DMS153 treated with DMSO at 0.1 percent for 48 hours (cell line): ENCODE measurements around the gene CFAP91.
"Not testable (repeated sequence)": the region's sequence is repeated elsewhere in the genome, so short reads cannot be mapped to it uniquely, and the experiment has no call there.

Source experiments
- DNase-seq: peaks from one replicate; lab custom pipeline; 2025; ENCODE audit not compliant: unreplicated experiment; lab: John Stamatoyannopoulos, UW

The CFAP91 gene

DNA sequence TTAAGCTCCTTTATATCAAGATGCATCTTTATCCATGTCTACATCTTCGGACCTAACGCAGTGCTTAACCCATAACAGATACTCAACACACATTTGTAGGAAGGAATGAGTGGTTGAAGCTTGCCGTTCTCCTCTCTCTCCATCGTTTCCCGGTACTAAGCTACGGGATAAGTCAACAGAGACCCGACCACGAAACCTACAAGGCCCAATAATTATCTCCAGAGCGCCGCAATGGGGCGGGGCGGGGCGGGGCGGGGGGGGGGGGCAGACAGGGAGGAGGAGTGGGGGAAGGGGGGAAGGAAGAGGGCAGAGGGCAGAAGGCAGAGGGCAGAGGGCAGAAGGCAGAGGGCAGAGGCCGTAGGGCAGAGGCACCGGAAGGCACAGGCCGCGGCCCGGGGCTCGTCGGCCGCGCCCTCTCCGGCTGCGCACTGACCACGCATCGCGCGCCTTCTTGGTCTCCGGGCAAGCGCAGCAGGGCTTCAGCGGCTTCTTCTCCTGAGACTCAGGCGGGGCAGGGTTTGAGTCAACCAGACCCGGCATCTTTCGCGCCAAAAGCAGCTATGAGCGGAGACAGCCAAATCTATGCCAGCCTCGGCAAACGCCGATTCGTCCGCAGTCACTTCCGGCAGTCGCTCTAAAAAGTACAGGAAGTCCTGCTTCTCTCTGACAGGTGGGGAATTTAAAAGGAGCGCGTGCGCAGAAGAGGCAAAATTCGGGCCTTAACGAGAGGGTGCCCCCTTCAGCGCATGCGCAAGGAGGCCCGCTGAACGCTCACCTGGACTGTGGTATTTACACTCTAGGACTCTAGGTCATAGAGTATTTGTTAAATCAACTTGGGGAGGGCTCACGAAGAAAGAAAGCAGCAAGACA, 25.8 kb upstream of the CFAP91 start, which contains the start of gene COX17:
COX17 (minus strand) TSS at position 636 of the 870 bp plus-strand sequence; CDS start at position 540, 96 bp downstream.
- DNase-seq, result peak; percentile 93

DNA sequence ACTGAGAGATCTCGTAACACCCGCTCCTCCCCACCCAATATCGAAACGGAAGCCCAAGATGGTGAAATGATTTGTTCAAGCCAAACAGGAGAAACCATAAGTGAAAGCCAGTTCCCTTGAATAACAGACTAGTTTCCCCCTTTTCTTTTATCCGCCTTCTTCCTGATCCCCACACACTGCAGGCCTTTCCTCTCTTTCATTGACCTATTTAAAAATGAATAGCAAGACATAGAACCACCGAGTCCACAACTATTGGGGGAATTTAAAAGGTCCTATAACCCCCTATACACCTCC, 25.2 kb upstream of the CFAP91 start:
- DNase-seq, result no peak

DNA sequence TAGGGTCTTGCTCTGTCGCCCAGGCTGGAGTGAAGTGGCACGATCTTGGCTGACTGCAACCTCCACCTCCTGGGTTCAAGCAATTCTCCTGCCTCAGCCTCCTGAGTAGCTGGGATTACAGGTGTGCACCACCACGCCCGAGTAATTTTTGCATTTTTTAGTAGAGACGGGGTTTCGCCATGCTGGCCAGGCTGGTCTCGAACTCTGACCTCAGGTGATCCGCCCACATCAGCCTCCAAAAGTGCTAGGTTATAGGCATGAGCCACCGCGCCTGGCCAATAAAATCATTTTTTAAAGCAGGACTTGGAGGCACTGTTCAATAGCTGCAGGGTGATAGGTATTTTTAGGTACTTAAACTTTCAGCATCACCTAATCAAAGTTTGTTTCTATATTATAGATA, 24.6 kb upstream of the CFAP91 start:
- DNase-seq, result not testable (repeated sequence)

DNA sequence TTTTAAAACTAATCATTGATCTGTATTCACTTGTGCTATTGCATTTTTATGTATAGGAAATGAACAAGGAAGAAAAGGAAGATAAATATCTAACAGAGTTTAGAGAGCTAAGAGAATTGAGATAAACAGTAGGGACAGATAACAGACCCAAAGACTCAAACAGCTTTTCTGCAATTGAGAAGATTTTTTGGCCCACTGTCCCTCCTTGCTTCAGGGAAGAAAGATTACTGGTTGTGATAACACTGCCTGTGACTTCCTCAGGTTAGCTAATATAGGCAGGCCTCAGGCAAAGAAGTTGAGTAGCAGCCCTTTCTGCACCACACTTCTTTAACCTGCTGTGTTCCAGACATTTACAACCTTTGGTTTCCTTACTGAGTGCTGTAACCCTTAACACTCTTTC, 22.9 kb upstream of the CFAP91 start:
- DNase-seq, result no peak

DNA sequence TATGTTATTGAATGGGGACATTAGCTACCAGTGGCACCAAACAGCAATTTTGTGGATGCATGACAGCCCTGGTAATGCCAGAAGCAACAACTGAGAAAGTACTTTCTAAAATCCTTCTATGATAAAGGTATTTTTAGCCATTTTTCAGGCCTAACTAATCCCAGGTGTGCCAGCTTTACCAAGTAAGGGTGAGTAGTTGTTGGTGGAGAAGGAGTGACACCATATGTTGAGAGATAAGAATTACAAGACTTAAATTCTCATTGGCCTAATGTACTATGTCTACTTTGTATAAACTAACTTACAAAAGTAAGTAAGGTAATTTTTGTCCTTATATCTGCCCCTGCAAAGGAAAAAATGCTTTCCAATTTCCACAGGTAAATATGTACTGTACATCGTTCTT, 21.5 kb upstream of the CFAP91 start:
- peak; percentile 23 for DNase-seq

DNA sequence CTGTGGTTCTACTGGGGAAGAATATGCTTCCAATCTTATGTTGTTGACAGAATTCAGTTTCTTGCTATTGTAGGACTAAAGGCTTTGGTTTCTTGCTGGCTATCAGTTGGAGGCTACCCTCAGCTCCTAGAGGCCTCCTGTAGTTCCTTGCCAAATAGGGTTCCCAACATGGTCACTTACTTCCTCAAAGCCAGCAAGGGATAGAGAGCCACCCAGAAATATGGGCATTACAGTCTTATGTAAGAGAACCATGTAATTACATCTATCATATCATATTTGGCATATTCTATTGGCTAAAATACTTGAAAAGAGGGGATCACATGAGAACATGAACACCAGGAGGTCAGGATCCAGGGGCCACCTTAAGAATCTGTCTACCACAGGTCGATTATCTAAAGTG, 19.4 kb upstream of the CFAP91 start:
- no peak for DNase-seq

DNA sequence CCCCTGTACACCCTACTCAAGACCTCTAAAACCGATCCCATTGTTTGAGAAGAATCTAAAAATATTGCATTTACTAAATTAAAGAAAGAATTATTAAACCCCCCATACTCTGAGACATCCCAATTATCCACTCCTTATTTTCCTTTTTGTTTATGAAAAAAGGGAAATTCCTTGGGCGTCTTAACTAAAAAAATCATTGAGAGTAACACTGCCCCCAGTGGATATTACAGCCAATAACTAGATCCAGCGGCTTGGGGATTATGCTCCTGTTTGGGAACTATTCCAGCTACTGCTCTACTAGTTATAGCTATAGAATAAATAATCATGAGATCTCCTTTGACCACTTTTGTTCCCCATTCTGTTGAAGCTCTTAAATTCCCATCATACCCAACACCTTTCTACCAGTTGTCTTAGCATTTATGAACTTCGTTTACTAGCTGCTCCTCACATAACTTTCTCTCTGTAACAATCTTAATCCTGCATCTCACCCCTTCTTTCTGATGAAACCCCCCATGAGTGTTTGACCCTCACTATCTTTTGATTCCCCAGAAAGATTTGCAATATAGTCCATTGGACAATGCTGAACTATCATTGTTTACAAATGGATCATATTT, 12.7 kb upstream of the CFAP91 start:
- DNase-seq, result no peak

DNA sequence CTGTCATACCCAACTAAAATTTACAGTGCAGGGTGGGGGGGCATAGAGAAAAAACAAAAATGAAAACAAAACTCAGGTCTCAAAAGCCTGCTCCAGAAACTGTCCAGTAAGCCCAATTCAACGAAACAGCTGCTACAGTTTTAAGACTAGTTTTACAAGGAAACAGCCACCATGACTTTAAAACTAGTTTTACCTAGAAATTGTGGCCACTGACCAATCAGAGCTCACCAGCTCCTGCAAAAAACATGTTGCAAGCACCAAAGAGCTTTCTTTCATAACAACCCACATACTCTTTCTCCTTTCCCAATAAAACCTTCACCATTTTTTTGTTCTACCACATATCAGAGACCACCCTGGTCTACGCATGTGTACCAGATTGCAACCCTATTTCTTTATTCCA, 7.3 kb upstream of the CFAP91 start:
- DNase-seq, result no peak

DNA sequence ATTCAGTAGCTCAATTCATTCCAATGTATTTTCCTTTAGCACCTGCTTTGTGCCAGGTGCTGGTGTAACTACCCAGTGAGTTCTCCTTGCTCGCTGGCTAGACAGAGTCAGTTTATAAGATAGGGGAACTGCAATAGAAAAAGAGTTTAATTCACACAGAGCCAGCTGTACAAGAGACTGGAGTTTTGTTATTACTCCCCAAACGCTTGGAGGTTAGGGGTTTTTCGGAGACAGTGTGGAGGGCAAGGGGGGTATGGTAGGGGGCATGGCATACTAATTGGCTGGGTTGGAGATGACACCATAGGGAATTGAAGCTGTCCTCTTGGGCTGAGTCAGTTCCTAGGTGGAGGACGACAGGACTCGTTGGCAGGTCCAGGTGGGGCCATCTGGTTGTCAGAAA, 5.4 kb upstream of the CFAP91 start:
- no peak for DNase-seq

DNA sequence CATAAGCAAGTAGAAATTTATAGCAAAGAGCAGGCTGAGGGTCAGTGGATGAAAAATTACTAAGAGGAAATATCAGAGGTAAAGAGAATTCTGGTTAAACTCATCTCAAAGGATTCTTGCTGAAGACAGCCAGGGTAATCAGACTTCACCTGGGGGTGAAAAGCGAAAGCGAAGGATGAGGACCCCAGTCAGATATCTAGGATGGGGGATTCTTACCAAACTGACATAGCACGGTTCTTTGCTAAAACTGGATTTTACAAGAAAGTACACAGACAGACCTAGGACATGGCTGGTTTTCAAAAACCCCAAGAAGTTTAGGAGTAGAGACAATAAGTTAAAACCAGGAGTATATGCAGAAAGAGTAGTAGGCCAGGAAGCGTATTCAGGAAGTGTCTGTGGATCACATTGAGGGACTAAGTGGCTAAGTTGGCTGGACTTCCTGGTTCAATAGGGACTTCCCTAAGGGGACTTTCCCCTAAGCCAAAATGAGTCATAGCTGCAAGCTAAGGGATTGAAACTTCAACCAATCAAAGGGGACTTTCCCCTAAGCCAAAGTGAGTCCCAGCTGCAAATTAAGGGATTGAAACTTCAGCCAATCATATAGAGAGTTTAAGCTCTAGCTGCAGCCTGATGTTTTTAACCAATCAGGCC, 2.4 kb upstream of the CFAP91 start:
- no peak for DNase-seq

DNA sequence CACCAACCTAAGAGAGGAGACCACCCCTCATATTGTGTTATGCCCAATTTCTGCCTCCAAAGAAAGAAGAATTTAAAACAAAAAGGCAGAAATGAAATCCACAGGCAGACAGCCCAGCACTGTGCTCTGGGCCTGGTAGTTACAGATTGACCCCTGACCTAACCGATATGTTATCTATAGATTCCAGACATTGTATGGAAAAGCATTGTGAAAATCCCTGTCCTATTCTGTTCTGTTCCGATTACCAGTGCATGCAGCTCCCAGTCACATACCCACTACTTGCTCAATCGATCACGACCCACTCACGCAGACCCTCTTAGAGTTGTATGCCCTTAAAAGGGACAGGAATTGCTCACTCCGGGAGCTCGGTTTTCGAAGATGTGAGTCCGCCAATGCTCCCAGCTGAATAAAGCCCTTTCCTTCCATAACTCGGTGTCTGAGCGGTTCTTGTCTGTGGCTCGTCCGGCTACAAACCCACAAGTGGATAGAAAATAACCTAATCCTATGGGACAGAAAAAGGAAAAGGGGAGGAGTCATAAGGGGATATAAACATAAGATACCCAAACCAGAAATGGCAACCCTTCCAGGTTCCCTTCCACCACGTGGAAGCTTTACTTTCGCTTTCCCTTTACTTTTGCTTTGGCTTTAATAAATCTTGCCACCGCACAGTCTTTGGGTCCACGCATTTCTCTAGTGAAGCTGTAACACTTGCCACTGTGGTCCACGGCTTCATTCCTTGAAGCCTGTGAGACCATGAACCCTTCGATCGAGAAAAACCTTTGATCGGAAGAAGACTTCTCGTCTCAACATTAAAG, 1.7 kb upstream of the CFAP91 start:
- no peak for DNase-seq

DNA sequence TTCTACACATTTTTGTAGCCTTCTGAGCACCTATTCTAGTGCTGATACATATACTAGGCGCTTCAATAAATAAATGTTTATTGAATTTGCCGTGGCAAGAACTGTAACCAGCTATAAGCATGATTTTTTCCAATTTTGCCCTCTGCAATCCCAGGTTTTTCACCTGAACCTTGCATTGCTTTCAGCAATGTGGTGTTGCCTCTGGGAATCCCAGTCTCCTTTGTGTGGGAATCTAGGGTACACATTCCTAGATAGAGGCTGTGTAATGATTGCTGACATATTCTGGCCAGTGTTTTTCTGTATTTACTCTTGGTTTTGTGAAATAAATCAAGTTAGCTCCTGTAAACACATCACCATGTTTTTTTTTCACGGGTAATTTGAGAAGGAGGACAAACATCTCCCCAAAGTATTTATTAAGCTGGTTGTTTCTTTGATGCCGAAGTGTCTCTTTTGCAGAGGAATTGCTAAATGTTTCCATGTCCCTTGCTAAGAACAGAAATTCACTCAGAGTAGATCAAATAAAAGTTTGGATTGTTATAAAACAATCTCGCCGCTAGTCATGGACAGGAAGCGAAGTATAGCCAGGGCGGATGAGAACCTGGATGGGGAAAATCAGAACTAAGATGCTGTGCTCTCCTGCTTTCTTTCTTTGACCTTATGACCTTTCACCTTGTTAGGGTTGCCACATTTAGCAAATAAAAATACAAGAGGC, 1.2 kb downstream of the CFAP91 start:
- no peak for DNase-seq

DNA sequence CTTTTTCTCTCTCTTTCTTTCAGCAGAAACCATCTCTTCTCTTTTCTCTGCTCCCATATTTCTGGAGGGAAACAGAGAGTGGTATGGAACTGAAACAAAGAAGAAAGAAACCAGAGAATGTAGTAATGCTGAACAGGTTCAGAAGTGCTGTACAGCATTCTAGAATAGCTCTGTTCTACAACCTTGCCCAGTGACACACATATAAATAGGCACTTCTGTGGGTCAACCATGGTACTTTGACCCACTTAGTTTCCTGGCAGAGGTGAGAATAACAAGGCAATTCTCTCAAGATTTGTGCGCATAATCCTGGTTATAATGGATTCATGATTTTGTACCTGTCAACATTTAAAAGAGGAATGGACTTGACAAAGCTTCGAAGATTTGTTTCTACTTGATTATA, 12.3 kb downstream of the CFAP91 start:
- DNase-seq, result no peak

DNA sequence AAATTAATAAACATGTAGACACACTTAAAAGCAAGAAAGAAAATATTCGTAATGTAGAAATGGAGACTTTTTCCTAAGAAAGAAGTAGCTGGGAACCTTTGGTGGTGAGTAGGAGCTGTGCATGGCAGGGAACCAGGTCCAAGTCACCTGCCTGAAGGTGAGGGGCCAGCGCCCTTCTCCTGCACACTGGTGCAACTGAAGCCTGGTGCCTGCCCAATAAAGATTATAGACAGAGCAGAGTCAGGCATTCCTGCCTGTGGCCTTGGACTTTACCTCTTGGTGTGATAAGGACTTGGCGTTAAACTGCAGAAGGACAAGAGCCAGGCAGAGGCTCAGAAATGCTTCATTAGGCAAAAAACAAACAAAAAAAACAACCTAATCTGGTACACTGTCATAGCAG, 14.2 kb downstream of the CFAP91 start:
- DNase-seq, result no peak

DNA sequence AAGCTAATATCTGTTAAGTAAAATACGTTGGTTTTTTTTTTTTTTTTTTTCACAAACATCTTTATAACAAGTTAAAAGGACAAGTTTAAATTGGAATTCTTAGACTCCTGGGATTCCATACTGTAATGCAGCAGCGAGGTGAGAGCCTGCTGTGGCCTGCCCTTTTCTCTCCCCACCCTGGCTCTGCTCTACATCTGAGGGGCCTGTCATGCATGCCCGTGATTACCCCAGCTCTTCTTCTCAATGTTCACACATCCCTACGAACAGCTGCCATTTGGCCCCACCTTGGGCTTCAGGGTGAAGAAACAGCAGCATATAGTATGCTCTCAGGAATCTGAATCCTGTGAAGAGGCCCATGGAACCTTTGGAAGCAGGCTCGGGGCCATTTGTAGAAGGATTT, 14.7 kb downstream of the CFAP91 start:
- no peak for DNase-seq

DNA sequence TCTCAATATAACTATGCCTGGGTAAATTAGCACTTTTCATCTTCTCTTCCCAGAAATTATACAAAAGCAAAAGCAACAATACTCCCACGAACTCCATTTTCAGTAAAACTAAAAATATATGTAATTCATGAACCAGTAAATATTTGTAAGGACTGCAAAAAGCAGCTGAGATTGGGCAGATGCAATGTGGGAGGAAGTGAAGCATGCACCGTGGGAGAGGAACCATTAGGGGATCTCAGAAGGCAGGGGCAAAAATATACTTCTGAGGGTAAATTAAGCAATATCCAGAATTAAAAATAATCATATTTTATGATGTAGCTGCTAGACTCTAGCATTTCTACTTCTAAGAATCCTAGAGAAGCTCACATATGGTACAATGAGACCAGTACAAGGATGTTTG, 20.2 kb downstream of the CFAP91 start:
- DNase-seq, result no peak

DNA sequence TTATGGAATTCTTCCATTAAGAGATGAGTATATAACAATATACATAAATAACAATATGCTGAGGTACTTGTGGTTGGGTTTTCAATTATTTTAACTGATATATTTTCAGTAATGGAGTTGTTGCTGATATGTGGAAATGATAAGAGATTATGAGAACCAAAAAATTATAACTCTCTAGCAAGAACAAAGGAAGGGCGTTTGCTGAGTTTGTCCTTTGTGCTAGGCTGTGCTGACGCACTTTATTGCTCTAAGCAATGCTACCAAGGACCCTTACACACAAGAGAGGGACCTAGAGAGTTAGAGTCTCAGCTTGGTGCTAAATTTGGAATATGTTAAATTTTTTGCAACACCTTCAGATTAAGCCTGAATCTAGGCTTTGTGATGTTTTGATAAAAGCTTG, 24.1 kb downstream of the CFAP91 start:
- DNase-seq, result no peak

DNA sequence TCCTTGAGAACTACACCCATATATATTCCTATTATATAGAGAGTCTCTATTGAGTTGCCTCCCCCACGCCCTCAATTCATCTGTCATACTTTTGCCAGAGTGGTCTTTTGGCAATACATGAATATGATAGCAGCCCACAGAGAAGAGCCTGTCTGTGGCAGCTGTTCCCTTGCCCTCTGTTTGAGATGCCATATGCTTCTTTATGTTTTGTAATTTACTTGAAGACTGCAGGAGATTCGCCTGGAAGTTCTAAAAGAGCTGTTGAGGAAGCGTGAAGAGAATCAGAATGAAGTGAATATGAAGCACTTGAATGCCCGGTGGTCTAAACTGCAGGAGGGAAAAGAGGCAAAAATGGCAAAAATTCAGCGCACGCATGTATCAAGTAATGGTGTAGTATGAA, 27.2 kb downstream of the CFAP91 start:
- DNase-seq, result no peak

DNA sequence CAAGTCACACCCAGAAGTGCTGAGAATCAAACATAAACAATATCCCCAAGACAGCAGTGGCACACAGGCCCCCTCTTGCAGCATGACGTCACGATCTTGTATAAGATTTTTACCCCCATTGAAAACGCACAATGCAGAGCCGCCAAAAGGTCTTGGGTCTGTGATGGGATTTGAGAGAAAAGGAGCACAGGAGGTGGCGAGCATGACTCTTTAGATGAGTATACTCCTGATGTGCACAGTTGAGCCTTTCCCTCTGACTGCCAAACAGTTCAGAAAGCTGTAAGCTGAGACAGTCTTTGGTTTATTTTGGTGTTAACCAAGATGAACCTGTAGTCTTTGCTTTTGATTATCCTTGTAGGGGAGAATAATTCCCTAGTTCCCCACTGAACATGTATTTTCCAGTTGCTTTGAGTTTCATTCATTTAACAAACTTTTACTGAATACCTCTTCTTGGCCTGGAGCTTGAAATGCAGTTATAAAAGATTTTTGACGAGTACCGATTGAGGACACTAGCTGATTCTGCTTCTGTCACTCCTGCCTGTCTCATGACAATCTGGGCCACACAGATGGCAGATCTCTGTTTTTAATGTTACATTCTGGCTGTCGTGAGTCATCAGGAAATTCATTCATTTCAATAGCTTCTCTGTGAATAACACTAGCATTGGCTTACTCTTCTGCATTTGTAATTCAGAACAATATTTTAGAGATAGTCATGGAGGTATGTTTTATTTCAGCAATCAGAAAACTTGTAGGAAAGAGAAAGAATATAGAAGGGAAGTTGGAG, 28.9 kb downstream of the CFAP91 start:
- DNase-seq, result no peak

DNA sequence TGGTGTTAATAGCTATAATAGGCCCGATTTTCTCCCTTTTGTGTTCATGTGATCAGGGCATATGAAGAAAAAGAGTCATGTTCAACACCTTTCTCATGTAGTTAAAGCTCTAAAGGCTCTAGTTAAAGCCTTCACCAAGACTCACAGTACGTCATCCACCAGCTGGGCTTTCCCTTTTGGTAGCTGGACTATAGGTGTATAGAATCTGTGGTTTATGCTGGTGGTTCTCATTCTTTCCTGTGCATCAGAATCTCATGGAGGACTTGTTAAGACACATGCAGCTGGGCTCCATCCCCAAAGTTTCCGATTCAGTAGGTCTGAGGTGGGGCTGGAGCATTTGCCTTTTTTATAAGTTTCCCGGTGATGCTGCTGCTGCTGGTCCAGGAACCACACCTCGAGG, 31.0 kb downstream of the CFAP91 start:
- no peak for DNase-seq
